Urothelium cell line (cell line): ENCODE measurements around the gene NARF.
"Not testable (repeated sequence)": the region's sequence is repeated elsewhere in the genome, so short reads cannot be mapped to it uniquely, and the experiment has no call there.

Source experiments
- DNase-seq: peaks from one replicate; pipeline ENCODE4 v3.0.0; 2011; ENCODE audit warnings: low spot score, mixed read lengths
- FAIRE-seq: peaks from 2 replicates; lab custom pipeline; 2011; peaks lifted over from hg19 to GRCh38; lab: Jason Lieb, UNC

The NARF gene

DNA sequence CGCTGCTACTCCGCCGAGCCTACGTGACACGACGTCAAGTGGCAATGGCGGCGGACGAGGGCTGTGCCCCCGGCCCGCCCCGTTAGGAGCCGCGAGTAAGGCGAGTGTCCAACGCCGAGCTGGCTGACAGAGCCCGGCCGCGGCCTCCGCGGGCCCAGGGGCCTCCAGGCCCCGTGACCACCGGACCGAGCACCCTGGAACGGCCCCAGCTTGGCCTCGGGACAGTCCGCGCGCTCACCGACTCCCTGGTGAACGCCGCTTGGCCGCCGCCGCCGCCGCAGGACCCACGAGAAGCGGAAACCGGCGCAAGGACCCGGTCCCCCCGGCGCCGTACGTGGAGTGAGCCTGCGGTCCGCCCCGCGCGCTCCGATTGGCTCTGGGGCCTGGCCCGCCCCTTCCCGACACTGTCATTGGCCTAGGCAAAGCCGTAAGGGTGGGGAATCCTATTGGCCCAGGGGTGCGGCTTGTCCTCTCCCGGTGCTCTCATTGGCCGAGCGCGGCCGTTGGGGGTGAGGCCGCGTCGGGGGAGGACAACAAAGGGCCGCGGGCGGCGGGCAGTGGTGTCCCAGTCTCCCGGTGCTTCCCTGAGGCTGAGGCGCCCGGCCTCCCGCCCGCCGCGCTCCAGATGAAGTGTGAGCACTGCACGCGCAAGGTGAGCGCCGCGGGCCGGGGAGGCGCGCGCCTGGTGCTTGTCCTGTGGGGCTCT lies at the start of gene NARF:
NARF (plus strand) TSS at position 563 of the 706 bp plus-strand sequence; CDS start at position 626, 63 bp downstream.
- DNase-seq = peak; percentile 100
- FAIRE-seq = peak; percentile 97

GRCh38 chr17:82408938-82409318 lies 49.6 kb upstream of the NARF start:
- no peak for DNase-seq
- peak; percentile 72 for FAIRE-seq

DNA sequence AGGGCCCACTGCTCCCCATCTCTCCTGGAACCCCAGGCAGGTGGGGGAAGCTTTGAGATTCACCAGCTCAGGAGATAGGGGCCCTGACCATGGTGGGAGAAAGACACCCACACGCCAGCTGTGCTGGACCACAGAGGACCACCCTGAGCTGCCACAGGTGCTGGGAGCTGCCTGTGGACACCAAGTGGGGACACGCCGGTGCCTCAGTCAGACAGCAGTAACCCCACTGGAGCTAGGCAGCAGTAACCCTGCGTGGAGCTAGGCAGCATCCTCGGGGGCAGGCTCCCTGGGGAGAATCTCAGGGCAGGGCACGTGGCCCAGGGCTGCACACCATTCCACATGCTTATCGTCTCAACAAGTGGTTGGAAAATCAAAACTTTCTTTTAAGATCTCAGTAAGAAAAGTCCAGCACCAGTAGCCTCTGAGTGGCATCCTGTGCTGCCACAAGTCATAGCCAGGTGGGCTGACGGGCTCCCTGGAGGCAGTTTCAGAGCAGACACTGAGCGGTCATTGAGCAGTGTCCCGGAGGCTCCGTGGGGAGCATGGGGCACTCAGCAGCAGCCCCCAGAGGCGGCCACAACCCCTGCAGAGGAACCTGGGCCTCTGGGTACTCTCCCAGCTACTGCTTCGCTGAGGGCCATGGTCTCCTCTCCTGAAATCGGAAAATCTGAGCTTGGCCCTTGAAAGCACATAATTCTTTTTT lies 48.4 kb upstream of the NARF start:
- FAIRE-seq = peak; percentile 17
- DNase-seq = no peak

- DNase-seq (no peak), FAIRE-seq (peak; percentile 30)
Observed at GRCh38 chr17:82411396-82412053, 47.0 kb upstream of the NARF start.

GRCh38 chr17:82412081-82412480 lies 46.5 kb upstream of the NARF start:
- DNase-seq = not testable (repeated sequence)

DNA sequence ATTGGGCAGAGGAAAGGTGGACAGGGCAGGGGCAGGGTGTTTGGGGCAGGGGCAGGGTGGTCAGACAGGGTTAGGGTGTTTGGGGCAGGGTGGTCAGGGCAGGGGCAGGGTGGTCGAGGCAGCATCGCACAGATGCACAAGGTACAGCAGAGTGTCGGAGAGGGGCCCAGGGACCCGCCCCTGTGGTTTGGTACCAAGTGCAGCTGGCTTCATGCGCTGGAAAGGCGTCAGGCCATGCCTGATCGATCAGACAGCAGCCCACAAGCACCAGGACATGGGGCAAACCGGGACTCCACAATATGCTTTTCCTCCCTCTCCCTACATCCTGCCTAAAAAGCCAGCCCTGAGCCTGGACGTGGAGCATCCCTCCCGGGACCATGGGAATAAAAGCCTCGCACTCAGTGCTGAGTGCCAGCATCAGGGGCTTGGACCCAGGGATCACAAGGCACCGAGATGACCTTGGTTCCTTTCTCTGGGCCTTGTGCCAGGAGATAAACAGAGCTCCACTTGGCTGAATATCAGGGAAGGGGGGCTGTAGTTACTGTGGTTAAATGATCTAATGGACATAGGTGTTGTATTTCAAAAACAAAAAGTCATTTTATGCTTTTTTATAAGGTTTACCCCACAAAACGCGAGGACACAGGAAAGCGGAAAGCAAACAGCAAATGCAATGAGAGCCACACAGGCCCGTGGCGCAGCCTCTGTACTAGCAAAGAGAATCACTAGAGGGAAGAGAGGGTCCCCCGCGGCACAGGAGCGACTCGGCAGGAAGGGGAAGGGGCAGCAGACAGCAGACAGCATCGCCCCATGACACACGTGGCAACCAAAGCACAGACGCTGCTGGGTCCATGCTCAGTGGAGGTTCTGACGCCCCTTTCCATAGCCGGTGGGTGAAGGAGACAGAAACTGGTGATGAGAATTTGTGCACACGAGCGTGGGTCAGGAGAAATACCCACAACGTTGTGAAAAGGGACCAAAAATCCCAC lies 45.7 kb upstream of the NARF start:
- DNase-seq = no peak
- FAIRE-seq = no peak

More at GRCh38 chr17:82412081-82412480, 46.5 kb upstream of the NARF start:
- FAIRE-seq = not testable (repeated sequence)

DNA sequence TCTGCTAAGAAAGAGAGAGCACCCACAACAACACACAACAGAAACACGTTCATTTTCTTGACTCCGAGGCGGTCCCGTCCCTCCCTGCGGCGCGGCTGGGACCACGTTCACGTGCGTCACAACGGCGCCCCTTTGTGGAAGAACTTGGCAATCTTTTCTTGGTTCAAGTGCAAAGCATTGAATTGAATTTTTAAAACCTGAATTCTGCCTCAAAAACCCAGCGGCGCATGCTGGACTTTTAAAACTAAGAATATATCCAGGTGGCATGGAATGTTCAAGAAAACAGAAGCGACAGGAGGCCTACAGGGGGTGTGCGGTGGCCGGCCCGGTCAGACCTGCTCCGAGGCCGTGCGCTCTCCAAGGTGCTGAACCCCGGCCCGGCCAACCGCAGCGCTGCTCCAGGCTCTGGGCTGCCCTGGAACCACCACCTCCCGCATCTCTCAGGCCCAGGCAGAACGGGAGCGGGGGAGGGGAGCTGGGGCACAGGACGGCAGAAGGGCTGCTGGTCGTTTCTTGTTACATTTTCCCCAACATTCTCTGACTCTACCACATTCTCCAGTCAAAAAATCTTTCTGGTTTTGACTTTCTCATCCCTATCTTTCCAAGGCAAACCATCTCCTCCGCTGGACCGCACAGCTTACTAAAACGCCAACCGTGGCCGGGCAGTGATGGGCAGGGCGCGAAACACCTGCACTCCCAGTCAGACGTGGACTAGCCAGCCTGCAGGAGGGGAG lies 43.8 kb upstream of the NARF start:
- DNase-seq (peak; percentile 84), FAIRE-seq (no peak)

DNA sequence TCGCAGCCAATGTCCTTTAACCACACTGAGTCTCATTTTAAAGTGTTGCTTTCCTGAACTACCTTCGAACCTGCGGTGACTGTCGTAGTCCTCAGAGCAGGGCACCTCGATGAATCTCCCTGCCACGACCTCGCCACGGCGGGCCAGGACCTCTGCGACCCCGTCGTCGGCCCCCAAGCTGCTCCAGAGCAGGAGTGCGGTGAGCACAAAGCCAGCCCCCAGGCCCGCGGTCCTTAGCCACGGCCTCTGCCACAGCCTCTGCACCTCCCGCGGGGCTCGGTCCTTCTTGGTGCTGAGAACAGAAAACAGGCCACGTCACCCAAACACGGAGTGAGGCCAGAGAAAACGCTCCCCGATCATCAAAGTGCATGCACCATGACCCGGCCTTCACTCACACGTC lies 43.2 kb upstream of the NARF start:
- FAIRE-seq (no peak), DNase-seq (no peak)

DNA sequence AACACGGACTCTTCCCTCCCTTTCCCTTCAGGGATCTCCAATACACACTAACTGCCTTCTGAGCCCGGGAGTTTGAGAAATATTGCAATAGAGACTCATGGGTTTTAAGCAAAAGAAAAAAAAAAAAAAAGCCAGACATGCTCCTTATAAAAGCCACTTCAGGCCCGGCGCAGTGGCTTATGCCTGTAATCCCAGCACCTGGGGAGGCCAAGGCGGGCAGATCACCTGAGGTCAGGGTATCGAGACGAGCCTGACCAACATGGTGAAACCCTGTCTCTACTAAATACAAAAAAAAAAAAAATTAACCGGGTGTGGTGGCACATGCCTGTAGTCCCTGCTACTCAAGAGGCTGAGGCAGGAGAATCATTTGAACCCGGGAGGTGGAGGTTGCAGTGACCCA lies 42.8 kb upstream of the NARF start:
- DNase-seq = no peak
- no peak for FAIRE-seq

DNA sequence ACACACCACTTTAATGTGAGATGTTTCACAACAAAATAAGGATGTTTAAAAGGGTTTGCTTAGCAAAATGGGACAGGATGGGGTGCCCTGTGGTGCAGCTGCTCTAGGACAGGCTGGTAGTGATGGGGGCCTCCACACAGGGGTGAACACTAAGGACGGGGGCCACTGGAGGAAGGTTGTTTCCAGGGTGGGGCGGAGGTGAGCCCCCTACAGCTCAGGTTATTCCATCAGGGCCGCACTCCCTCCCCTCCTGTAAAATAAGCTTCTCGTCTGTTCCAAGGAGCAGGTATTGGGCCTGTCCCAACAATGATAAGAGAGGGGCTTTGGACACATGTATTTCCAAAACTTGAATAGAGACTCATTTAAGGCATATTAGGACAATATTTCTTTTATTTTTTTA lies 42.3 kb upstream of the NARF start:
- DNase-seq = no peak
- no peak for FAIRE-seq

DNA sequence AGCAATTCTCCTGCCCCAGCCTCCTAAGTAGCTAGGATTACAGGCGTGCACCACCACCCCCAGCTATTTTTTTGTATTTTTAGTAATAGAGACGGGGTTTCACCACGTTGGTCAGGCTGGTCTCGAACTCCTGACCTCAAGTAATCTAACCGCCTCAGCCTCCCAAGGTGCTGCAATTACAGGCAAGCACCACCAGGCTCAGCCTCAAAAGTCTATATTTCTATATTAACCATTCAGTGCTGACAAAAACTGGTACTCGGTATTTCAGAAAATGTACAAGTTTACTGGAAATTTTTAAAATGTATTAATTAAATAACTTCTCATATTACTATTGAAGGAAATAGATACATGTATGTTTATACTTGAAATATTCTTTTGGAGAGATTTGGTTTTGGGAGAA lies 41.8 kb upstream of the NARF start:
- FAIRE-seq (no peak), DNase-seq (no peak)

DNA sequence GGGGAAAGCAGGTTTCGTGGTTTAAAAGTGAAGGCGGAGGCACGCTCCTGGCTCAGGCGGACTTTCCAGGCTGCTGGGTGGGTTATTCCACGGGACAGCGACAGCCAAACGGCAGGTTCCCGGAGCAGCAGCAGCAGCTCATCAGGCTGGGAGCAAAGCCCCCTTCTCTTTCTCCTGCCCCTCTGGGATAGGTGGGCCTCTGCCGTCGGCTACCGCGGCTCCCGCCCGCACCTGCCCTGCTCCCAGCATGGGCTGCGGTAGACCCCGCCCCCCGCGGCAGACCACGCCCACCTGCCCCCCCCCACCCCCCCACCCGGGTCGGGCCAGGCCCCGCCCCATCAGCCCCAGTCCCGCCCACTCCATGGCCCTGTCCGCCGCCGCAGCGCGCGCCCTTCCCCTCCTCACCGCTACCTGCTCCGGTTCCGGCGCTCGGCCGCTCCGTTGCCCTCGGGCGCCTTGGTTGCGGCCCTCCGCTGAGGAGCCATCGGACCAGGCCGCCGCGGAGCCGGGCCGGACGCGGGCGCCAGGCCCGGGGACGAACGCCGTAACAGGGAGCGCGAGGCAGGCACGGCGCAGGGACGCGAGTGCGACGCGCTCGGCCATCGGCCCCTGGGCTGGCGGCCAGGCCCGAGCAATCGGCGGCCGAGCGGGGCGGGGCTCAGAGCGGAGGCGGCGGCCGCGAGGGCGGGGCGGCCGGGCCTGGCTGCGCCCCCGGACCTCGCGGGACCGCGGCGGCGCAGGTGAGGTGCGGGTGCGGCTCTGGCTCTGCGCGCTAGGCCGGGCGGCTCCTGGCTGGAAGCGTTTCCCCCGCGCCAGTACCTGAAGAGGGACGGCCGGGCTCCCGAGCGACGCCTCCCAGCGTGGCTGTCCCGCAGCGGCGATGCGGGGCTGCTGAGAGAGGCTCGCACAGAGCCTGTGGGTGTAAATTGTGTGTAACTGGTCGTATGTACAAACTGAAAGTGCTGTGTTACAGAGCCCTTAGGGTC lies 40.2 kb upstream of the NARF start, which contains the start of the genes HEXD and OGFOD3:
HEXD (plus strand) TSS at position 347 of the 986 bp plus-strand sequence. CDS start 1,453 bp downstream, outside the sequence.
OGFOD3 (minus strand) TSS at position 586 of the 986 bp plus-strand sequence; CDS start at position 485, 101 bp downstream.
- DNase-seq = peak; percentile 99
- peak; percentile 70 for FAIRE-seq

- DNase-seq = no peak
- no peak for FAIRE-seq
Observed at GRCh38 chr17:82419540-82419939, 39.0 kb upstream of the NARF start.

DNA sequence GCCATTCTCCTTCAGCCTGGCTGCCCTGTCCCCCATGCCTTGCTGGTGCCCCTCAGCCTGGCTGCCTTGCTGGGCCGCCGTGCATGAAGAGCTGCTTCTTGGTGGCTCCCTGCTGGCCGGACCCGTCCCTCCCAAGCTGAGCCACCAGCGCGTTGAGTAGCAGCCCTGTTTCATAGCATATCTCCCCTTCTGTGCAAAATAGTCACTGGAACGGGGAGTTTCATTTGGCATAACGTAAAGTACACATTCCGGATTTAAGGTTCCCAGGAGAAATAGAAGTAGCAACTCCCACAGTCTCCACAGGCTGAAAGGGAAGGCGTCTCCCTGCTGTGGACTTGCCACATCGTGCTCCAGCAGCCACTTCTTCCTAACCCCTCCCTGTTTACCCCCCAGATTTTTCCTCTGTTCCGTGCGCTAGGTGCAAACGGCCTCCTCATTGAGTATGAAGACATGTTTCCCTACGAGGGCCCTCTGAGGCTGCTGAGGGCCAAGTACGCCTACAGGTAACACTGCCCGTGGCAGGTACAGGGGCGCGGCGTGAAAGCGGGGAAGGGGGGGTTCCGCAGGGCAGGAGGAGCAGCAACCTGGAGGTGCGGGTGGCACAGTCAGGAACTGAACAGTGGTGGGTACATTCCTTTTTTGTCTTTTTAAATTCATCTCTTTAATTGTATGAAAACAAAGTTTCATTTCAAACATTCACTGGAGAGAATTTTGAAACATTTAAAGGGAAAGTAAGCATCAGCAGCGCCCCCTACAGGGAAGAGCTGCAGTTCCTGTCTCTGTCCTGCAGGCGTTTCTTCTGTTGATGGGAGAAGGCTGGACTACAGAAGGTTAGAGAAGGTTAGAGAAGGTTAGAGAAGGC lies 34.3 kb upstream of the NARF start:
- FAIRE-seq (no peak), DNase-seq (peak; percentile 40)

GRCh38 chr17:82424863-82425159 lies 33.7 kb upstream of the NARF start:
- DNase-seq = no peak
- no peak for FAIRE-seq

- FAIRE-seq (no peak), DNase-seq (no peak)
Observed at GRCh38 chr17:82428546-82428945, 30.0 kb upstream of the NARF start.

DNA sequence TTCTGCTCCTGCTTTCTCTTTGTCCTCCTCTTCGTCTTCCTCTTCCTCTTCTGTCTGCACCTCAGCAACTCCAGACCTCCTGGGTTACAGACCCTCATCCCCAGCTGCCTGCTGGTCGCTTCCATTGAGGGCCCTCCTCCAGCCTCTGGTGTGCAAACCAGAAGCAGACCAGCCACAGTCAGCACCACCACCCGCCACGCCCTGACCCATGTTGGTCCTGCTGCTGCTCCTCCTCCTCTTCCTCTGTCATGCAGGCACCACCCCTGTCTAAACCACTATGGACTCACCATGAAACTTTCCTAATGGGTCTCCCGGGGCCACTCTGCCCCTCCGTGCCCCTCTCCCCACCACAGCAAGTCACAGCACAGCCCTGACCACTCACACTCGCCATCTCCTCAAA lies 28.7 kb upstream of the NARF start:
- FAIRE-seq (peak; percentile 46), DNase-seq (no peak)

GRCh38 chr17:82432017-82432416 lies 26.5 kb upstream of the NARF start:
- FAIRE-seq (peak; percentile 62), DNase-seq (no peak)
